ENCODE results near the gene CC2D2A.

Gene CC2D2A

DNA sequence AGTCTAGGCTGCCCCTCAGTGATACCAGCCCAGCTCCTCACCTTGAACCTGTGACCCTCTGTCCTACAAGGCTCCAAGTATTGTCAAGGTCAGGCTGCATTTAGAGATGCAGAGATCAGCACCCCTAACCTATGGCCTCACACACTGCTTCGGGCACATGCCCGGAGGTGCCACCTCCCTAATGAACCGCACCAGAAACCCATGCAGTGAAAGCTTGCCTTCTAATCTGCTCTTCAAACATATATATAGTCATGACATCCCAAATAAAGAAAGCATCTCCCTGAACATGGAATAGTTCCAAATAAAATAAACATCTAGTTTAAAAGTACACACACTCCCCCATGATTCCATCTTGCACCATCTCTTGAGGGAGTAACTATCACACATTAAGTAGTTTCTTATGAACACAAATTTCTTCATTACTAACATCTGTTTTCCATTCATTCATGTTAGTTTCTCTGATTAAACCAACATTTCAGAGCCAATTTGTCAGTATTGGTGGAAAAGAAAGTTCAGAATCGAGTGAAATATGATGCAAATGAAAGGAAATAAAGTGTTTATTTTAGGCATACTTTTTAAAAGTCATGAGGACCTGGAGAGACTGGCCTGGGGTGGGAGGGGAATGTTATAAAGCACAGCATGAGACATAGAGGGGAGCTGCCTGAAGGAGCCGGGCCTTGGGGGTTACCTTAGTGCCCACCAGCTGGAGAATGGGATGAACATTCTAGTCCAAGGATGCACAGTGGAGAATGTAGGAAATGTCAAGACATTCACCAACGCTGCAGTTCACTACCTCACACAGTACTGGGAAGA is 19.2 kb downstream of the CC2D2A start:
- 89 to 93% methylated on average over 5 of the region's 6 CpGs for WGBS, 2 experiments
- H3K36me3 ChIP-seq (ENCODE audit: control insufficient read depth, insufficient read depth, low read length), result no peaks in the 10 kb centered on the region
- H3K4me3 ChIP-seq (ENCODE audit: insufficient read depth, low read depth, low read length), result no peak overlapping the region
- no peak overlapping the region for H3K27ac ChIP-seq (ENCODE audit: insufficient read depth, low read depth, low read length, poor library complexity, severe bottlenecking)
- H3K9me3 ChIP-seq (ENCODE audit: control insufficient read depth, low read length), result no peaks in the 10 kb centered on the region
- no peaks in the 10 kb centered on the region for H3K27me3 ChIP-seq (ENCODE audit: control insufficient read depth, insufficient read depth, low read length, poor library complexity, severe bottlenecking)
- H3K4me1 ChIP-seq (ENCODE audit: control insufficient read depth, insufficient read depth, low read length), result no peaks in the 10 kb centered on the region

DNA sequence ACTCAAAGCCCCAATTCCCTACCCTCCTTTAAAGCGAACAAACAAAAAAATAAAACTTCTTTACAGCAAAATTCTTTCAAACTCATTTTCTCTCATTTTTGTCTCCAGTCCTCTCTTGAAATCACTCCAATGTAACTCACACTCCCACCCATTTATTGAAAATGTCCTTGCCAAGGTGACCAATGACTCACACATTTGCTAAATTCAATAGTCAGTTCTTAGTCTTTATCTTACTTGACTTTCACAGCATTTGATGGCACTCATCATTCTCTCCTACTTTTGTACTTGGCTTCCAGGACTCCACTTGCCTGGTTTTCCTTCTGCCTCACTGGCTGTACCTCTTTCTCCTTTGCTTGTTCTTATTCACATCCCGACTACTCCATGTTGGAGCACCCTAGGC is 19.9 kb downstream of the CC2D2A start:
- 91 to 93% methylated on average over 2 of the region's 2 CpGs for WGBS, 2 experiments

DNA sequence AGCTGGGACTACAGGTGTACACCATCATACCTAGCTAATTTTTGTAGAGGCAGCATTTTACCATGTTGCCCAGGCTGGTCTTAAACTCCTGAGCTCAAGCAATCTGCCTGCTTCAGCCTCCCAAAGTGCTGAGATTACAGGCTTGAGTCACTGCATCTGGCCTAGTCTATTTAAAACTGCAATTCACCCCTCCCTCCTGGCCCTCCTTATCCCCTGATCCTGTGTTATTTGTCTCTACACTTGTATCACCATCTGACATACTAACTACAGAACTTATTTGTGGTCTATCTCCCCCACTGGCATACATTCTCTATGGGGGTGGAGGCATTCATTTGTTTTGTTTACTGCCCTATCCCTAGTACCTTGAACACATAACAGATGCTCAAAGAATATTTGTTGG is 23.7 kb downstream of the CC2D2A start:
- Histone ChIP-seq H3K4me1 (ENCODE audit: control insufficient read depth, insufficient read depth, low read length) (no peaks in the 10 kb centered on the region), H3K36me3 (ENCODE audit: control insufficient read depth, insufficient read depth, low read length) (no peaks in the 10 kb centered on the region), H3K9me3 (ENCODE audit: control insufficient read depth, low read length) (no peaks in the 10 kb centered on the region), H3K4me3 (ENCODE audit: insufficient read depth, low read depth, low read length) (no peak overlapping the region), H3K27ac (ENCODE audit: insufficient read depth, low read depth, low read length, poor library complexity, severe bottlenecking) (no peak overlapping the region), H3K27me3 (ENCODE audit: control insufficient read depth, insufficient read depth, low read length, poor library complexity, severe bottlenecking) (no peaks in the 10 kb centered on the region)

More for the DNA sequence above, 19.9 kb downstream of the CC2D2A start:
- Histone ChIP-seq H3K4me1 (ENCODE audit: control insufficient read depth, insufficient read depth, low read length) (no peaks in the 10 kb centered on the region), H3K4me3 (ENCODE audit: insufficient read depth, low read depth, low read length) (no peak overlapping the region), H3K36me3 (ENCODE audit: control insufficient read depth, insufficient read depth, low read length) (no peaks in the 10 kb centered on the region), H3K9me3 (ENCODE audit: control insufficient read depth, low read length) (no peaks in the 10 kb centered on the region), H3K27me3 (ENCODE audit: control insufficient read depth, insufficient read depth, low read length, poor library complexity, severe bottlenecking) (no peaks in the 10 kb centered on the region), H3K27ac (ENCODE audit: insufficient read depth, low read depth, low read length, poor library complexity, severe bottlenecking) (no peak overlapping the region)

DNA sequence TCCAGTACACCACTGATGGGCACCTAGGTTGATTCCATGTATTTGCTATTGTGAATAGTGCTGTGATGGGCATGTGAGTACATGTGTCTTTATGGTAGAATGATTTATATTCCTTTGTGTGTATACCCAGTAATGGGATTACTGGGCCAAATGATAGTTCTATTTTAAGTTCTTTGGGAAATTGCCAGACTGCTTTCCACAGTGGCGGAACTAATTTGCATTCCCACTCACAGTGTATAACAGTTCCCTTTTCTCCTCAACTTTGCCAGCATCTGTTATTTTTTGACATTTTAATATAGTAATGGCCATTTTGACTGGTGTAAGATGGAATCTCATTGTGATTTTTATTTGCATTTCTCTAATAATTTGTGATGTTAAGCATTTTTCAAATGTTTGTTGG is 25.9 kb downstream of the CC2D2A start:
- no peaks in the 10 kb centered on the region for H3K4me1 ChIP-seq (ENCODE audit: control insufficient read depth, insufficient read depth, low read length)
- H3K9me3 ChIP-seq (ENCODE audit: control insufficient read depth, low read length), result no peaks in the 10 kb centered on the region
- no peak overlapping the region for H3K4me3 ChIP-seq (ENCODE audit: insufficient read depth, low read depth, low read length)
- WGBS, 2 experiments, result 100% methylated on average over 1 of the region's 1 CpG
- H3K27me3 ChIP-seq (ENCODE audit: control insufficient read depth, insufficient read depth, low read length, poor library complexity, severe bottlenecking), result no peaks in the 10 kb centered on the region
- H3K36me3 ChIP-seq (ENCODE audit: control insufficient read depth, insufficient read depth, low read length), result no peaks in the 10 kb centered on the region
- no peak overlapping the region for H3K27ac ChIP-seq (ENCODE audit: insufficient read depth, low read depth, low read length, poor library complexity, severe bottlenecking)

DNA sequence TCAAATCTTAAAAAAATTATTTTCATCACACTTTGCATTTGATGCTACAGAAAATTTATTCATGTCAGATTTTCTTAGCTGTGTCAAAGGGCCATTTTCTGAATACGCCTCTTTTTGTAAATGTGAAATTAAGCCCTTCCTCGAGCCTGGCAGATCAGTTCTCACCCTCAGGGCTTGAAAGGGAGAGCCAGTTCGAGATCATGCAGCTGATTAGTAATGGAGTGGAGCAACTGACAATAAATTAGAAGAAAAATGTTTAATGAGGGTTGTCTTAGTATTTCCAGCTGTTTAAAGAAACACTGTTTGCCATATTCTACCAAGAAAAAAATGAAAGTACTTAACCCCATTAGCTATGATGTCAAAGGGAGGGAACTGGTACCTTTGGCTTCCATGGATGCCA is 28.7 kb downstream of the CC2D2A start:
- WGBS, 2 experiments, result 92 to 94% methylated on average over 3 of the region's 3 CpGs
- no peaks in the 10 kb centered on the region for H3K27me3 ChIP-seq (ENCODE audit: control insufficient read depth, insufficient read depth, low read length, poor library complexity, severe bottlenecking)
- no peaks in the 10 kb centered on the region for H3K36me3 ChIP-seq (ENCODE audit: control insufficient read depth, insufficient read depth, low read length)
- no peak overlapping the region for H3K4me3 ChIP-seq (ENCODE audit: insufficient read depth, low read depth, low read length)
- no peaks in the 10 kb centered on the region for H3K4me1 ChIP-seq (ENCODE audit: control insufficient read depth, insufficient read depth, low read length)
- H3K9me3 ChIP-seq (ENCODE audit: control insufficient read depth, low read length), result no peaks in the 10 kb centered on the region
- H3K27ac ChIP-seq (ENCODE audit: insufficient read depth, low read depth, low read length, poor library complexity, severe bottlenecking), result no peak overlapping the region

DNA sequence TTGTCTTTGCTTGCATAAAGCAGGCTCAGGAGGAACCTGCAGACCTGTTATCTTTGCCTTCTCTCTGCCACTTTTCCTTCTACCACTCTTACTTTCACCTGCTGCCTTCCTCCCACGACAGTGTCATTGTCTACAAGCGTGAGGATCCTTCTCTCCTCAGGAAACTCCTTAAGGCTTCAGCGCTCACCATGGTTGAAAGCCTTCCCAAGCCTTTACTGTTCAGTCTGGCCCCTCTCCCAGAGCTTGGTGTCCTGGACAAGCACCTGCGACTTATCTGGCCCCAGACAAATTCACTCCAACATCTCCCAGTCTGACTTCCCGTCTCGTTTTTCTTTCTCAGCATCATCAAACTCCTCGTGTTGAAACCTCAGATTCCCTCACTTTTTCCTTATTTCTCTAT is 31.0 kb downstream of the CC2D2A start:
- Histone ChIP-seq H3K27me3 (ENCODE audit: control insufficient read depth, insufficient read depth, low read length, poor library complexity, severe bottlenecking) (no peaks in the 10 kb centered on the region), H3K9me3 (ENCODE audit: control insufficient read depth, low read length) (no peaks in the 10 kb centered on the region), H3K27ac (ENCODE audit: insufficient read depth, low read depth, low read length, poor library complexity, severe bottlenecking) (no peak overlapping the region), H3K36me3 (ENCODE audit: control insufficient read depth, insufficient read depth, low read length) (no peaks in the 10 kb centered on the region), H3K4me1 (ENCODE audit: control insufficient read depth, insufficient read depth, low read length) (no peaks in the 10 kb centered on the region), H3K4me3 (ENCODE audit: insufficient read depth, low read depth, low read length) (no peak overlapping the region)
- WGBS, 2 experiments, result 91 to 92% methylated on average over 7 of the region's 7 CpGs

DNA sequence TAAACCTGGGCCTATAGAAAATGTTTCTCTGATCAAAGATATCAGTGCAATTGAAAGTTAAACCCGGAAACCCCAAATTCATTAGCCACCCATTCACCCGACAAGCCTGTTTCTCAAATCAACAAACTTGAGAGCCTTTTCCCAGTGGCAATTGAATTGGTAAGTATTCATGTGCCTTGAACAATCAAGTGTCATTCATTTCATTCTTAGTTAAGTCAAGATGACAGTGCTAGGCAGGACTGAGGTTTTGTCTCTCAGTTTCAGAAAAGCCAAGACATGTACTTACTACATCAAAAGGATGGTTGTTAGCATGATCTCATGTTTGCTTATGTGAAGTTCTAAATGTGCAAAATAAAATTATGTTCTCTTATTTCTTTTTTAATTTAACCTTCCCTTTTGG is 32.3 kb downstream of the CC2D2A start:
- no peak overlapping the region for H3K4me3 ChIP-seq (ENCODE audit: insufficient read depth, low read depth, low read length)
- H3K27me3 ChIP-seq (ENCODE audit: control insufficient read depth, insufficient read depth, low read length, poor library complexity, severe bottlenecking), result no peaks in the 10 kb centered on the region
- no peaks in the 10 kb centered on the region for H3K9me3 ChIP-seq (ENCODE audit: control insufficient read depth, low read length)
- H3K4me1 ChIP-seq (ENCODE audit: control insufficient read depth, insufficient read depth, low read length), result no peaks in the 10 kb centered on the region
- WGBS, 2 experiments, result 81 to 89% methylated on average over 2 of the region's 2 CpGs
- H3K27ac ChIP-seq (ENCODE audit: insufficient read depth, low read depth, low read length, poor library complexity, severe bottlenecking), result no peak overlapping the region
- no peaks in the 10 kb centered on the region for H3K36me3 ChIP-seq (ENCODE audit: control insufficient read depth, insufficient read depth, low read length)

DNA sequence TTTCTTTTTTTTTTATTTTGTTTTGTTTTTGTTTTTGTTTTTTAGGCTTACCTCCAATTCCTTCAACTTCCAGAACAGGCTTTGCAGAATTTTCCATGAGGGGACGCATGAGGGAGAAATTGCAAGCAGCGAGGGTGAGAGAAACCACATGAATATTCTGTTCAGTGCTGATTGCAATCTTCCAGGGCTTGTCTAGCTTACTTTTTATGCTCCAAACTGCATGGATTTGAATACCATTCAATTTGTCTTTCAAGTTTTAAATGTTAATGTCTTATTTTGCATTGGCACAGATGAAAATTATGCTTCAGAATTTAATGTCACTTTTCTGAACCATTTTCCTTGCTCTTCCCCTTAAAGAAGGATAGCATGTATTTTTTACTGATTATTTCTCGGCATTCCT is 32.7 kb downstream of the CC2D2A start:
- H3K9me3 ChIP-seq (ENCODE audit: control insufficient read depth, low read length), result no peaks in the 10 kb centered on the region
- no peaks in the 10 kb centered on the region for H3K4me1 ChIP-seq (ENCODE audit: control insufficient read depth, insufficient read depth, low read length)
- no peaks in the 10 kb centered on the region for H3K27me3 ChIP-seq (ENCODE audit: control insufficient read depth, insufficient read depth, low read length, poor library complexity, severe bottlenecking)
- H3K36me3 ChIP-seq (ENCODE audit: control insufficient read depth, insufficient read depth, low read length), result no peaks in the 10 kb centered on the region
- no peak overlapping the region for H3K27ac ChIP-seq (ENCODE audit: insufficient read depth, low read depth, low read length, poor library complexity, severe bottlenecking)
- no peak overlapping the region for H3K4me3 ChIP-seq (ENCODE audit: insufficient read depth, low read depth, low read length)
- 95 to 100% methylated on average over 3 of the region's 3 CpGs for WGBS, 2 experiments

DNA sequence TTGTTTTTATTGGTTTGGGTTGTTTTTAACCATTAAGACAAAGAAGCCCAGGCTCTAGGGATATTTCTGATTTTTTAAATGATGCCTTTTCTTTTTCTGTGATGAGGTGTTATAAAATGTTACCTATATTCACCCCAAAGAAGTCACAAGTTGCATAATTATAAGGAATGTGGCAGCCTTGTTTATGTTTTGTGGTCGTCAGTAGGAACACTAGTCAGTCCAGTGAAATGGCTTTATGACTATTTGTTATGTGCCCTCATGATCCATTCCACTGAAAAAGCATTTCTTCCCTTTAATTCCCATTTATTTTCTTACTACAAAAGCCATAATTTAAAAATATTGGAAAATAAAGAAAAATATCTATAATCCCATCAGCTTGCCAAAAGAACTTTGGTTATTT is 34.4 kb downstream of the CC2D2A start:
- Histone ChIP-seq H3K9me3 (ENCODE audit: control insufficient read depth, low read length) (no peaks in the 10 kb centered on the region), H3K27ac (ENCODE audit: insufficient read depth, low read depth, low read length, poor library complexity, severe bottlenecking) (no peak overlapping the region)
- 82% methylated on average over 1 of the region's 1 CpG; no CpG with 5 or more reads in 1 of the 2 experiments for WGBS, 2 experiments

DNA sequence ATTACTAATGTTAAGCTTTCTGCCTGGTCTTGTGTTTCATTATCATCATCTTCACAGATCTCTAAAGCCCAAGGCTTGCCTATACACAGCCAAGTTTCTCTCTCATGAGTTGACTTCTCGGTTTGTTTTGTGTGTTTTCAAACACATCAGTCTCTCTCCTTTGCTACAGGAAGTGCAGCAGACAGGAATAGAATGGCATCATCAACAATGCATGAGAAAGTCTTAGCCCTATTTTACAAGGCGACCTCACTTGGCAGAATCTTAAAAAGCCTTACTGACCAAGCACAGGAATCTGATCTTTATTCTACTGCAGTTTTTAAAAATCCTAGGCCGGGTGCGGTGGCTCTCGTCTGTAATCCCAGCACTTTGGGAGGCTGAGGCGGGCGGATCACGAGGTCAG is 36.8 kb downstream of the CC2D2A start:
- WGBS, 2 experiments, result 87 to 88% methylated on average over 7 to 8 of the region's 8 CpGs
- Histone ChIP-seq H3K9me3 (ENCODE audit: control insufficient read depth, low read length) (no peaks in the 10 kb centered on the region), H3K27me3 (ENCODE audit: control insufficient read depth, insufficient read depth, low read length, poor library complexity, severe bottlenecking) (no peaks in the 10 kb centered on the region), H3K36me3 (ENCODE audit: control insufficient read depth, insufficient read depth, low read length) (no peaks in the 10 kb centered on the region), H3K27ac (ENCODE audit: insufficient read depth, low read depth, low read length, poor library complexity, severe bottlenecking) (no peak overlapping the region), H3K4me1 (ENCODE audit: control insufficient read depth, insufficient read depth, low read length) (no peaks in the 10 kb centered on the region), H3K4me3 (ENCODE audit: insufficient read depth, low read depth, low read length) (no peak overlapping the region)

More for the DNA sequence above, 34.4 kb downstream of the CC2D2A start:
- Histone ChIP-seq H3K36me3 (ENCODE audit: control insufficient read depth, insufficient read depth, low read length) (no peaks in the 10 kb centered on the region), H3K4me1 (ENCODE audit: control insufficient read depth, insufficient read depth, low read length) (no peaks in the 10 kb centered on the region), H3K4me3 (ENCODE audit: insufficient read depth, low read depth, low read length) (no peak overlapping the region), H3K27me3 (ENCODE audit: control insufficient read depth, insufficient read depth, low read length, poor library complexity, severe bottlenecking) (no peaks in the 10 kb centered on the region)
